ENCODE data around the gene OR10X1. TPM values are rescaled to one million over a fixed set of nuclear protein-coding genes. Genes with fewer than 3 reads are reported as not detected.

OR10X1 gene, protein sequence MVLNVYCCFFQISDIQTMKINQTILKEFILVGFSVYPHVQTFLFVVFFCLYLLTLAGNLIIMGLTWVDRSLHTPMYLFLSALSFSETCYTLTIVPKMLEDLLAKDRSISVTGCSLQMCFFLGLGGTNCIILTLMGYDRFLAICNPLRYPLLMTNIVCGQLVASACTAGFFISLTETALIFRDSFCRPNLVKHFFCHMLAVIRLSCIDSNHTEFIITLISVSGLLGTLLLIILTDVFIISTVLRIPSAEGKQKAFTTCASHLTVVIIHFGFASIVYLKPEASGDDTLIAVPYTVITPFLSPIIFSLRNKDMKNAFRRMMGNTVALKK
- not detected in 2 replicates for total RNA-seq

DNA sequence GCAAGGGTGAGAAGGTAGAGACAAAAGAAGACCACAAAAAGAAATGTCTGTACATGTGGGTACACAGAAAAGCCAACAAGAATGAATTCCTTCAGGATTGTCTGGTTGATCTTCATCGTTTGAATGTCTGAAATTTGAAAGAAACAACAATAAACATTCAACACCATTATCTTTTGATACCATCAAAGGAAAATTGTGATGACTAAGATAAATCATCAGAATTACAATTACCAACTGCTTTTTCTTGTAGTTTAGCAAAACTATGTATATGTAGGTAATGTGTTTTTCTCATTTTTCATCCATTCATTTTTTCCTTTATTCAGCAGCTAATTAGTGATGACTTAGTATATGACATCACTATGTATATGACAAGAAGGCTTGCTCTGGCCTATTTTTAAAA is at the start of gene OR10X1:
TSS of gene OR10X1 (minus strand) at position 167 of the 400 bp plus-strand sequence. CDS start at position 167, 0 bp downstream.

GRCh38 chr1:158604968-158605367 is 25.3 kb upstream of the OR10X1 start, which contains the start of gene OR10Z1:
Gene OR10Z1, plus strand, starts transcription at chr1:158605268. Its CDS starts 1,171 bp downstream, at chr1:158606439.

DNA sequence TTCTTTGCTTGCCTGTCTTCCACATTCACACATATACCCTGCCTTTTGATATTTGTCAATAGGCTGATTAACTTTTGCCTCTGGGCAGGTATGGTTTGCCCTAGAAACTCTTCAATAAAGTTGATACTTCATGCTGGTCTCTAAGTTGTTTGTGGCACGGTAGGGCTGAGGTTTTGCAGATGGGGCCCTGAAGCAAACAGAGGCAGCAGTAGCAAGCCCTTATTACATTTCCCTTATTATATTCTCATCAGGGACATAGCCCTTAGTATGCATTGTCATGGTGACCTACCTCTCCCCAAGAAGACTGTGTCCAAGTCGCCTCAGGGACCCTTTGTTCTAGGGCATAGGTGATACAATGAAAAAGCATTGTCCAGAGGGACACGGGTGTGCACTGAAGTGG is 9.2 kb downstream of the OR10X1 start, which contains the start of gene OR6P1:
TSS of gene OR6P1 (minus strand) at position 101 of the 400 bp plus-strand sequence. CDS start 6,976 bp downstream, outside the sequence.

GRCh38 chr1:158554352-158554751 is 25.3 kb downstream of the OR10X1 start, which contains the start of gene OR6Y1:
Gene OR6Y1, minus strand, starts transcription at chr1:158554405. Its CDS starts 6,300 bp downstream, at chr1:158548105.

Other genes starting within 250 kb of the OR10X1 start
- not detected in 2 replicates for gene CD1B, start 248.4 kb downstream of the OR10X1 start, total RNA-seq
- gene CD1E, start 226.0 kb downstream of the OR10X1 start, total RNA-seq: not detected in 2 replicates
- gene OR10T2, start 180.4 kb downstream of the OR10X1 start, total RNA-seq: not detected in 2 replicates
- not detected in 2 replicates for gene OR10K2, start 153.7 kb downstream of the OR10X1 start, total RNA-seq
- gene OR10K1, start 118.1 kb downstream of the OR10X1 start, total RNA-seq: not detected in 2 replicates
- not detected in 2 replicates for gene OR10R2, start 107.7 kb downstream of the OR10X1 start, total RNA-seq
- gene OR6Y1, start 25.5 kb downstream of the OR10X1 start, total RNA-seq: not detected in 2 replicates
- not detected in 2 replicates for gene OR6P1, start 9.3 kb downstream of the OR10X1 start, total RNA-seq
- under 0.01 and 0.22 TPM in 2 replicates for gene OR10Z1, start 25.4 kb upstream of the OR10X1 start, total RNA-seq
- gene SPTA1, start 106.8 kb upstream of the OR10X1 start, total RNA-seq: not detected in 2 replicates
- gene OR6K2, start 120.8 kb upstream of the OR10X1 start, total RNA-seq: not detected in 2 replicates
- gene OR6K3, start 140.8 kb upstream of the OR10X1 start, total RNA-seq: 0.12 TPM in 1 of 2 replicates, not detected in the other
- 0.12 TPM in 1 of 2 replicates, not detected in the other for gene OR6K6, start 174.8 kb upstream of the OR10X1 start, total RNA-seq
- gene OR6N1, start 192.3 kb upstream of the OR10X1 start, total RNA-seq: not detected in 2 replicates
- gene OR6N2, start 201.3 kb upstream of the OR10X1 start, total RNA-seq: not detected in 2 replicates